ENCODE results near the gene ZNF536.
A peak's percentile ranks its signal among the peaks of the same experiment; 100 is the strongest.

The ZNF536 gene

DNA sequence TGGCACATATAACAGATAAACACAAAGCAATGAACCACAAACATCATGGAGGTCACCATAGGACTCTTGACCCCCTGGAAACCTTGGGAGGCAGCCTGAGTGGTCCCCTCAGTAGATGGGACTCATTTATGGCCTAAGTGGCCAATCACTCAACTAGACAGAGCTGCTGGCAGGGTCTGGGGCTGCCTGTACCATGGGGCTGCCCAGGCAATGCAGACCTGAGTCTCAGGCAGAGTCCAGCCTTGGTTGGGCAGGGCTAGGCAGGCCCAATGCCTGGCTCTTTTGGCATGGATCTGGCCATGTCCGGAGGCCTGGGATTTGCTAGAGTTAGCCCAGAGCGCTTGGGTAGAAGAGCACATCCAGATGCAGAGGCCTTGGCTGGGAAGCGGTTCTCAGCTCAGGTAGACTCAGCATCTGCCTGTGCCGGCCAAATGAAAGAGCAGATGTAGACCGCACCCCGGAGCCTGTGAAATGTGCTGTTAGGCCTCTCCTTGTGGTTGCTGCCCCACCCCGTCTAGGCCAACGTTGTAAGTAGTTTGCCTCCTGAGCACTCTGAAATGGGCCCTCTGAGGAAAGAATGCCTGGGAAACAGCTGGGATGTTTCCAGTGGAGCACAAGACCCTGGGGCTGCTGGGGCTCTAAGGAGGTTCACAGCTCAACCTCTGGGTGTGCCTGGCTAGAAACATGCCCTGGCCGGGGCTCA lies 171.2 kb downstream of the ZNF536 start:
- Histone ChIP-seq H3K9ac (ENCODE audit: low read depth, low read length) (no peak overlapping the region), H3K4me1 (ENCODE audit: insufficient read depth, low read length) (peaks cover 3% of the 10 kb centered on the region; the same call in 1 of the 2 replicates), H3K36me3 (ENCODE audit: insufficient read depth, low read length) (no peaks in the 10 kb centered on the region), H3K27me3 (ENCODE audit: insufficient read depth, low read length) (no peaks in the 10 kb centered on the region), H3K4me3 (ENCODE audit: low read length) (no peak overlapping the region), H3K27ac (ENCODE audit: low read depth, low read length) (no peak overlapping the region), H3K9me3 (ENCODE audit: insufficient read depth, low read depth, low read length) (no peaks in the 10 kb centered on the region)
- 94% methylated on average over 9 of the region's 9 CpGs for WGBS

DNA sequence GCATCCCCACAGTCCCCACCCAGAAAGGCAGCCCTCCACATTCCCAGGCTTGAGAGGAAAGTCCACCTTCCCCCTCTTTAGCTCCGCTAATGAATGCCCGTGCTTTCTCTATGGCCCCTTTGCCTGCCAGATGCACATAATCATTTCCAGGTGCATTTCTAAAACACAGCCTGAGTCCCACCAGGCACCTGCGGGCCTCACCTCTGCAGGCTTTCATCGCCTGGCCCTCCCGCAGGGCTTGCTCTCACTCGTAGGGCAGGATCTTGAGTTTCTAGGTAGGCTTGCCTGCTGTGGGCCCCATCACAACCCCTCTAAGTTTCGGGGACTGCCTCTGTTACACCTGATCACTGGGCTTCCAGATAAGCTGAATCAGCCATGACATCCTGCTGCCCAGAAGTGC lies 173.6 kb downstream of the ZNF536 start:
- H3K4me3 ChIP-seq (ENCODE audit: low read length) = no peak overlapping the region
- no peak overlapping the region; the same call in 1 of the 2 replicates for H3K27ac ChIP-seq (ENCODE audit: low read depth, low read length)
- no peaks in the 10 kb centered on the region for H3K9me3 ChIP-seq (ENCODE audit: insufficient read depth, low read depth, low read length)
- H3K36me3 ChIP-seq (ENCODE audit: insufficient read depth, low read length) = no peaks in the 10 kb centered on the region
- no peaks in the 10 kb centered on the region for H3K27me3 ChIP-seq (ENCODE audit: insufficient read depth, low read length)
- no peak overlapping the region for H3K9ac ChIP-seq (ENCODE audit: low read depth, low read length)
- WGBS = 90% methylated on average over 7 of the region's 7 CpGs
- H3K4me1 ChIP-seq (ENCODE audit: insufficient read depth, low read length) = peaks cover 5% of the 10 kb centered on the region

DNA sequence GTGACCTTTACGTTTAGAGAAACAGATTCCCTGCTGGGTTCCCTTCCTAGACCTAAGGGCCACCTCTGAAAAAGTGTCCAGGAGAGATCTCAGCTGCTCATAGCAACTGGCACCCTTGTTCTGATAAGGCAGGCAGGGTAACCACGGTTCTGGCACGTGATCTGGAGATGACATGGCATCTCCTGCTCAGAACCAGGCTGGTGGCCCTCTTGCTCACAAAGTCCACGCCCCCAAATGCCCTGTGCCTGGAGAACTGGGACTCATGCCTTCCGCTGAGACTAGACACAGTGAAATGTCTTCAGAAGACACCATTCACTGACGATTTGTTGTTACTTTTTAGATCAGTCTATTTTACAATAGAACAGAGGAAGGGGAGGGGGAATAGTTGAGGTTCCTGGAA lies 174.1 kb downstream of the ZNF536 start:
- Histone ChIP-seq H3K4me3 (ENCODE audit: low read length) (no peak overlapping the region), H3K27me3 (ENCODE audit: insufficient read depth, low read length) (no peaks in the 10 kb centered on the region), H3K9me3 (ENCODE audit: insufficient read depth, low read depth, low read length) (no peaks in the 10 kb centered on the region), H3K27ac (ENCODE audit: low read depth, low read length) (no peak overlapping the region), H3K9ac (ENCODE audit: low read depth, low read length) (no peak overlapping the region), H3K4me1 (ENCODE audit: insufficient read depth, low read length) (peaks cover 11% of the 10 kb centered on the region), H3K36me3 (ENCODE audit: insufficient read depth, low read length) (no peaks in the 10 kb centered on the region)
- 91% methylated on average over 6 of the region's 6 CpGs for WGBS

DNA sequence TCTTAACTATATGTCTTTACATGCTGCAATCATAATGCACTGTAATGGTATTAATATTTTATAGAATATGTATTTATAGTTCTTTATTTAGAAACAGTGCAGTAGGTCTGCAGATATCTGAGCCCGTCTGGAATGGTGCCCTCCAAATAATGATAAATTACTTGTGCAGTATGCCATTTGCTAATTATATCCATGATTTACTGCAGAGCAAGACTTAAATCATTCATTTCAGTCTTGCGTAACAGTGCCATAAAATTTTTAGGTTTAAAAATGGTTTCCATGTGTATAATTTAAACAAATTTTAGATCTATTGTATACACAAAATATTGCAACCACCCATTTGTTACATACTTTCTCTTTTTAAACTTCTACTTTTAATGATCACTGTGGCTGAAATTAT lies 175.1 kb downstream of the ZNF536 start:
- no peaks in the 10 kb centered on the region for H3K36me3 ChIP-seq (ENCODE audit: insufficient read depth, low read length)
- H3K9me3 ChIP-seq (ENCODE audit: insufficient read depth, low read depth, low read length) = no peaks in the 10 kb centered on the region
- H3K27me3 ChIP-seq (ENCODE audit: insufficient read depth, low read length) = no peaks in the 10 kb centered on the region
- no peak overlapping the region for H3K27ac ChIP-seq (ENCODE audit: low read depth, low read length)
- WGBS = 80% methylated on average over 1 of the region's 2 CpGs
- no peak overlapping the region for H3K4me3 ChIP-seq (ENCODE audit: low read length)
- no peak overlapping the region for H3K9ac ChIP-seq (ENCODE audit: low read depth, low read length)
- H3K4me1 ChIP-seq (ENCODE audit: insufficient read depth, low read length) = peaks cover 12% of the 10 kb centered on the region

DNA sequence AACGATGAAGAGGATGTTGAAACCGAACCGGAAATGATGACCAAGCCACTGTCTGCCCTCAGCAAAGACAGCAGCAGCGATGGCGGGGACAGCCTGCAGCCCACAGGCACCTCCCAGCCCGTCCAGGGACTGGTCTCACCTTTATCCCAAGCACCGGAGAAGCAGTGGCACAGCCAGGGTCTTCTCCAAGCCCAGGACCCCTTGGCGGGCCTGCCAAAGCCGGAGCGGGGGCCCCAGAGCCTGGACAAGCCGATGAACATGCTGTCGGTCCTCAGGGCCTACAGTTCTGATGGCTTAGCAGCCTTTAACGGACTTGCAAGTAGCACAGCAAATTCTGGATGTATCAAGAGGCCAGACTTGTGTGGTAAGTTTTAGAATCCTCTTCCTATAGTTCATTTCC lies 177.0 kb downstream of the ZNF536 start:
- Histone ChIP-seq H3K4me3 (ENCODE audit: low read length) (no peak overlapping the region), H3K9me3 (ENCODE audit: insufficient read depth, low read depth, low read length) (no peaks in the 10 kb centered on the region), H3K36me3 (ENCODE audit: insufficient read depth, low read length) (no peaks in the 10 kb centered on the region), H3K9ac (ENCODE audit: low read depth, low read length) (no peak overlapping the region), H3K4me1 (ENCODE audit: insufficient read depth, low read length) (peaks cover 12% of the 10 kb centered on the region), H3K27me3 (ENCODE audit: insufficient read depth, low read length) (no peaks in the 10 kb centered on the region), H3K27ac (ENCODE audit: low read depth, low read length) (no peak overlapping the region)
- WGBS = 94% methylated on average over 13 of the region's 13 CpGs

DNA sequence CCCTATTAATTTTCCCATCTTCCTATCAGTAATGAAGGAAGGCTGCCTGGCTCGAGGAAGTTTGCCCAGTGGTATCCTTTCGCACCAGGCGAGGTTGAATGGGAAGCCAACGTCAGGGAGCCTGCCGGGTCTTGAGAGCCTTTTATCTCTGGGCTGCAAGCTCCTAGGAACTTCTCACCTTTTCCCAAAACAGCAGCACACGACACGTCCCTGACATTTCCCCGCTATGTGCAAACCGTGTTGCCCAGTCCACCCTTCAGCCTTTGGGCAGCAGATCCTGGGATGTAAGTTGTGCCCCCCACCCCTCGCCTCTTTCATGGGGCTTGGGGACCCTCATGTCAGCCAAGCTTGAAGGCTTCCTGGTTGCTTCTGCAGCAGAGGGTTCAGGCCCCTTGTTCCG lies 179.1 kb downstream of the ZNF536 start:
- 65% methylated on average over 11 of the region's 11 CpGs for WGBS
- Histone ChIP-seq H3K4me1 (ENCODE audit: insufficient read depth, low read length) (peaks cover 16% of the 10 kb centered on the region), H3K27ac (ENCODE audit: low read depth, low read length) (no peak overlapping the region), H3K4me3 (ENCODE audit: low read length) (no peak overlapping the region), H3K9ac (ENCODE audit: low read depth, low read length) (no peak overlapping the region), H3K36me3 (ENCODE audit: insufficient read depth, low read length) (no peaks in the 10 kb centered on the region), H3K9me3 (ENCODE audit: insufficient read depth, low read depth, low read length) (no peaks in the 10 kb centered on the region), H3K27me3 (ENCODE audit: insufficient read depth, low read length) (no peaks in the 10 kb centered on the region)

DNA sequence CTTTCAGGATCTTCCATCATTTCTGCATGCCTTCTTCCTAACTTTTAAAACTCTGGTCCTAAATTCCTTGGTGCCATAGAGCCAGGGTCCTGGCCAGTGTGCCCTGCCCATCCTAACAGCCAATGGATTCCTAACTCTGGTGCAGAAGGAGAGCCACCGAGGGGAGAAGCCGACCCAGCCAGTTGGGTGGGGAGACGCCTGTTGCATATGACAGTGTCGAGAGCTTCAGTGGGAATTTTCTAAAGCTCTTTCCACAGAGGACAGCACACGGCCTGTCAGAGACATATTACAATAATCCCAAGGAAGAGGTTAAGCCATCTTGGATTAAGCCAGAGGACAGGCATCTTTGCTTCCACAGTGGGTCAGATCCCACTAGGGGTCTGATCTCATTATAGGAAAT lies 180.4 kb downstream of the ZNF536 start:
- H3K4me1 ChIP-seq (ENCODE audit: insufficient read depth, low read length) = peaks cover 26% of the 10 kb centered on the region
- H3K9ac ChIP-seq (ENCODE audit: low read depth, low read length) = no peak overlapping the region
- H3K4me3 ChIP-seq (ENCODE audit: low read length) = no peak overlapping the region
- 93% methylated on average over 5 of the region's 5 CpGs for WGBS
- H3K27ac ChIP-seq (ENCODE audit: low read depth, low read length) = no peak overlapping the region
- H3K36me3 ChIP-seq (ENCODE audit: insufficient read depth, low read length) = no peaks in the 10 kb centered on the region
- H3K9me3 ChIP-seq (ENCODE audit: insufficient read depth, low read depth, low read length) = no peaks in the 10 kb centered on the region
- H3K27me3 ChIP-seq (ENCODE audit: insufficient read depth, low read length) = no peaks in the 10 kb centered on the region

DNA sequence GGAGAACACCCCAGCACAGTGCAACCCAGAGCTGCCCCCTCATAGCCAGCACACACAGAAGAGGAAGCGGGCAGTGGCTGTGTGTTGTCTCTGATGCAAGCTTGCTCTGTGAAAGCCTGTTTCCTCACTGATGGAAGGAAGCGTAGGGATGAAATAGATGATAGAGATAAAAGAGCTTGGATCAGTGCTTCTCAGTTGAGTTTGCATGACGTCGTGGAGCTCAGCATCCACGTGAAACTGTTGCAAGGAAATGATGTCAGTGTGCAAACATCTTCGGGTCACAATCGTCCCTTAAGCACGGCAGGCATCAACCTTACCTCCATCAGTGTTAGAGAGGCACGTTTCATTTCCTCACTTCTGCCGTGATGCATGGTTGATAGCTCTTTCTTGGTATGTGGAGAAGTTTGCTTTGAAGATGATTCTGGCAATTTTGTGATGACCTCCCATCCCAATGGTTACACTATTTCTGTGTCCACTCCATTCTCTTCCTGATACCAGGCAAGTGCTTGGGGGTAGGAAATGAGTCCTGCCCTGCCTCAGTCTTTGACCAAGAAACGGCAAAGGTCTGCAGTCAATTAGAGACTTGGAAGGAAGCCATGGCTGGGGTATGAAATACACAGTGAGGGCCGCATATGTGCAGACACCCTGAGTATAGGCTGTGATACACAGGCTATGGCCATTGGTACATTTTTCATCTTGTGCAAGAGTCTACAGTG lies 183.0 kb downstream of the ZNF536 start:
- 93% methylated on average over 10 of the region's 12 CpGs for WGBS
- Histone ChIP-seq H3K4me3 (ENCODE audit: low read length) (no peak overlapping the region), H3K36me3 (ENCODE audit: insufficient read depth, low read length) (no peaks in the 10 kb centered on the region), H3K27ac (ENCODE audit: low read depth, low read length) (no peak overlapping the region), H3K4me1 (ENCODE audit: insufficient read depth, low read length) (peaks cover 49% of the 10 kb centered on the region), H3K9ac (ENCODE audit: low read depth, low read length) (no peak overlapping the region), H3K27me3 (ENCODE audit: insufficient read depth, low read length) (no peaks in the 10 kb centered on the region), H3K9me3 (ENCODE audit: insufficient read depth, low read depth, low read length) (no peaks in the 10 kb centered on the region)

DNA sequence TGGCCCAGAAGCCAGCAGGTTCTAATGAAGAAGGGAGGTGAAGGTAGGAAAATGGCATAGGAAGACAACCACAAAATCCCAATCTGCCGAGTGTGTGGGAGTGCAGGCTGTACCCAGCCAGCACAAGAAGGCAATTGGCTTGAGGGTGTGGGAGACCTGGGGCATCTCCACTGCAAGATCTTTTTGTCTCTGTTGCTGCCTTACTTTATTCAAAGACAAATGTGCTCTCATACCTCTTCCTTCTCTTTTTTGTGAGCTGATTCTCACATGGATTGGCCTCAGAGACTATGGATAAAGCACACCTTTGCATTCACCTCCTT lies 183.6 kb downstream of the ZNF536 start:
- no peak overlapping the region for H3K4me3 ChIP-seq (ENCODE audit: low read length)
- no peaks in the 10 kb centered on the region for H3K27me3 ChIP-seq (ENCODE audit: insufficient read depth, low read length)
- no peaks in the 10 kb centered on the region for H3K9me3 ChIP-seq (ENCODE audit: insufficient read depth, low read depth, low read length)
- no peaks in the 10 kb centered on the region for H3K36me3 ChIP-seq (ENCODE audit: insufficient read depth, low read length)
- H3K9ac ChIP-seq (ENCODE audit: low read depth, low read length) = no peak overlapping the region
- no peak overlapping the region for H3K27ac ChIP-seq (ENCODE audit: low read depth, low read length)
- 100% methylated on average over 1 of the region's 1 CpG for WGBS
- peaks cover 47% of the 10 kb centered on the region for H3K4me1 ChIP-seq (ENCODE audit: insufficient read depth, low read length)

DNA sequence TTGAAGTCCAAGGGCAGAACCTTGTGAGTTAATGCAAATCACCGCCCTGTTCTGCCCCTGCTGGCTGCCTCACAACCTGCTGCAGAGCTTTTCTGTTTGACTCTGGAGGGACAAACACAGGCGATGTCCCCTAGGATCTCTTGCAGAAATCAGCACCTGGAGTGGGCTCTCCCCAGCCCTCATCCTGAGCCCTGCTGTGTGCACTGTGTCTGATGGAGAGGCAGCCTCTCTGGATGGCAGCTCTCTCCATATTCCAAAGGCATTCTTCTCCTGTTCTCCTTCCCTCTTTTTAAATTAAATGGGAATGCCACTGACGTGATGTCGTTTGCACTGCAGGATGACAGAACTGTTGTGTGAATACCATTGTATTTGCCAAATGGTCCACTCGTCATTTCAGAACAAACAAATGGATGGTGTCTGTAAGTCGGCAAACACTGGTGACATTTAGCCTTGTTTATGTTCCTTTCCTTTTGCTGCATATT lies 184.1 kb downstream of the ZNF536 start:
- Histone ChIP-seq H3K36me3 (ENCODE audit: insufficient read depth, low read length) (no peaks in the 10 kb centered on the region), H3K27ac (ENCODE audit: low read depth, low read length) (0 out of 2 replicates have a peak overlapping the region, but pooled peaks have one; percentile 5), H3K9ac (ENCODE audit: low read depth, low read length) (no peak overlapping the region), H3K4me3 (ENCODE audit: low read length) (no peak overlapping the region), H3K4me1 (ENCODE audit: insufficient read depth, low read length) (peaks cover 41% of the 10 kb centered on the region), H3K27me3 (ENCODE audit: insufficient read depth, low read length) (no peaks in the 10 kb centered on the region), H3K9me3 (ENCODE audit: insufficient read depth, low read depth, low read length) (no peaks in the 10 kb centered on the region)
- WGBS = 67% methylated on average over 6 of the region's 6 CpGs

DNA sequence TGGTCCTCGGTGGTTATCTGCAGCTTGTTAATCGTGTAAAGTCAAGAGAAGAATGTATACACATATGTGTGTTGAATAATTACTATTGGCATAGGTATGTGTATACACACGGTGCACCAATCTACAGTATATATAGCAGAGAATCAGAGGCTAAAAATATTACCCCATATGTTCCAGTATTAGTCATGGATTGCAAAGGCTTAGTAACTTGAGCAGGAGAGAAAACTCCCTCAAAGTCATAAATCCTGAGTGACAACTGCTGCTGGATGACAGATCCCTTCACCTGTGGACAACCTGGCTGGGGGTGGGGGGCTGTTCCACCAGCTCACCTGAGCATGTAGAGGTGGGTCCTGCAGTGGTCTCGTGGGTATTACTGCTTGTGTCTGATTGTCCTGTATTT lies 185.0 kb downstream of the ZNF536 start:
- Histone ChIP-seq H3K27me3 (ENCODE audit: insufficient read depth, low read length) (no peaks in the 10 kb centered on the region), H3K9me3 (ENCODE audit: insufficient read depth, low read depth, low read length) (no peaks in the 10 kb centered on the region), H3K9ac (ENCODE audit: low read depth, low read length) (no peak overlapping the region), H3K27ac (ENCODE audit: low read depth, low read length) (no peak overlapping the region), H3K4me1 (ENCODE audit: insufficient read depth, low read length) (peaks cover 40% of the 10 kb centered on the region), H3K4me3 (ENCODE audit: low read length) (no peak overlapping the region), H3K36me3 (ENCODE audit: insufficient read depth, low read length) (no peaks in the 10 kb centered on the region)
- WGBS = 95% methylated on average over 3 of the region's 4 CpGs

Data from HUES64 (cell line).